Esophagus (tissue), 2 donors: ENCODE measurements around the gene LIN52. TPM values are rescaled to one million over a fixed set of nuclear protein-coding genes. Genes with fewer than 3 reads are reported as not detected.

ENCODE experiments used
- H3K27ac ChIP-seq, 2 donors: one replicate each; pipeline ENCODE4 v1.5.1; 2013; ENCODE audit warnings: low read depth in 2 of 2, mild to moderate bottlenecking in 2 of 2, inconsistent platforms in 1 of 2, low read length in 1 of 2, moderate library complexity in 1 of 2
- H3K27me3 ChIP-seq, 2 donors: one replicate each; pipeline ENCODE4 v1.6.1; 2013; ENCODE audit warnings: low read length in 2 of 2, control low read depth in 1 of 2, mild to moderate bottlenecking in 1 of 2; ENCODE audit not compliant: insufficient read depth in 2 of 2, control insufficient read depth in 1 of 2
- H3K36me3 ChIP-seq, 2 donors: one replicate each; pipeline ENCODE4 v1.6.1; 2013; ENCODE audit warnings: low read length in 1 of 2; ENCODE audit not compliant: control insufficient read depth in 2 of 2, insufficient read depth in 2 of 2
- H3K4me1 ChIP-seq, 2 donors: one replicate each; pipeline ENCODE4 v1.6.1; 2013; ENCODE audit warnings: low read length in 1 of 2; ENCODE audit not compliant: control insufficient read depth in 2 of 2, insufficient read depth in 2 of 2
- H3K4me3 ChIP-seq, 2 donors: one replicate each; pipeline ENCODE4 v1.5.1; 2013; ENCODE audit warnings: low read length in 2 of 2, mild to moderate bottlenecking in 2 of 2, low read depth in 1 of 2, moderate library complexity in 1 of 2
- H3K9me3 ChIP-seq, 2 donors: one replicate each; pipeline ENCODE4 v1.6.1; 2013; ENCODE audit warnings: mild to moderate bottlenecking in 2 of 2, low read depth in 1 of 2, low read length in 1 of 2, moderate library complexity in 1 of 2; ENCODE audit not compliant: control insufficient read depth in 2 of 2, insufficient read depth in 1 of 2
- WGBS, 2 donors: extraction: QIAGEN DNeasy Blood & Tissue Kit; methylation state at CpG; one replicate each; pipeline ENCODE4 v1.1.7; 2013; 5-methylcytosine and 5-hydroxymethylcytosine counted together
- polyA plus RNA-seq, 2 donors: library from polyadenylated mRNA; stranded (reverse); fragments of 200-250 nt; gene quantifications; one replicate each; pipeline ENCODE4 v1.2.3, GENCODE V29; 2013
- donor health status: healthy with polysubstance abuse.
- donor health status: Bipolar disorder and iron deficiency.

Gene LIN52
- polyA plus RNA-seq, 2 donors, result 2.8 to 3.0 TPM

GRCh38 chr14:74135426-74135825 lies 50.7 kb downstream of the LIN52 start:
- no peak overlapping the region for H3K27ac ChIP-seq
- no peaks in the 10 kb centered on the region for H3K4me1 ChIP-seq
- WGBS, 2 donors, result 84 to 92% methylated on average over 1 of the region's 1 CpG
- no peaks in the 10 kb centered on the region for H3K27me3 ChIP-seq
- no peaks in the 10 kb centered on the region for H3K36me3 ChIP-seq
- H3K4me3 ChIP-seq, result no peak overlapping the region
- H3K9me3 ChIP-seq, result no peaks in the 10 kb centered on the region

- no peak overlapping the region for H3K4me3 ChIP-seq
- no peaks in the 10 kb centered on the region for H3K4me1 ChIP-seq
- no peaks in the 10 kb centered on the region for H3K27me3 ChIP-seq
- H3K36me3 ChIP-seq, result no peaks in the 10 kb centered on the region
- no peaks in the 10 kb centered on the region for H3K9me3 ChIP-seq
- no peak overlapping the region for H3K27ac ChIP-seq
- 49 to 52% methylated on average over 8 of the region's 8 CpGs for WGBS, 2 donors
These were observed 55.7 kb downstream of the LIN52 start for GRCh38 chr14:74140374-74140850.

- no peak overlapping the region for H3K27ac ChIP-seq
- no peak overlapping the region for H3K4me3 ChIP-seq
- no peaks in the 10 kb centered on the region for H3K4me1 ChIP-seq
- no peaks in the 10 kb centered on the region for H3K36me3 ChIP-seq
- H3K27me3 ChIP-seq, result no peaks in the 10 kb centered on the region
- 66 to 70% methylated on average over 3 of the region's 3 CpGs for WGBS, 2 donors
- H3K9me3 ChIP-seq, result no peaks in the 10 kb centered on the region
These were observed 56.9 kb downstream of the LIN52 start for GRCh38 chr14:74141703-74142102.

- no peaks in the 10 kb centered on the region for H3K4me1 ChIP-seq
- no peaks in the 10 kb centered on the region for H3K36me3 ChIP-seq
- H3K9me3 ChIP-seq, result no peaks in the 10 kb centered on the region
- 78 to 92% methylated on average over 4 of the region's 4 CpGs for WGBS, 2 donors
- no peak overlapping the region for H3K27ac ChIP-seq
- no peak overlapping the region for H3K4me3 ChIP-seq
- H3K27me3 ChIP-seq, result no peaks in the 10 kb centered on the region
These were observed 57.8 kb downstream of the LIN52 start for GRCh38 chr14:74142523-74142922.

GRCh38 chr14:74144789-74145188 lies 60.0 kb downstream of the LIN52 start:
- Histone ChIP-seq H3K9me3 (no peaks in the 10 kb centered on the region), H3K36me3 (no peaks in the 10 kb centered on the region), H3K4me3 (no peak overlapping the region), H3K4me1 (no peaks in the 10 kb centered on the region), H3K27me3 (no peaks in the 10 kb centered on the region), H3K27ac (no peak overlapping the region)
- WGBS, 2 donors, result 79 to 87% methylated on average over 3 of the region's 3 CpGs

GRCh38 chr14:74147571-74147970 lies 62.8 kb downstream of the LIN52 start:
- no peaks in the 10 kb centered on the region for H3K9me3 ChIP-seq

GRCh38 chr14:74148705-74149104 lies 63.9 kb downstream of the LIN52 start:
- 95 to 98% methylated on average over 2 of the region's 2 CpGs for WGBS, 2 donors
- H3K27ac ChIP-seq, result no peak overlapping the region
- H3K4me1 ChIP-seq, result no peaks in the 10 kb centered on the region

More at GRCh38 chr14:74147571-74147970, 62.8 kb downstream of the LIN52 start:
- Histone ChIP-seq H3K27me3 (no peaks in the 10 kb centered on the region), H3K36me3 (no peaks in the 10 kb centered on the region), H3K4me1 (no peaks in the 10 kb centered on the region), H3K4me3 (no peak overlapping the region), H3K27ac (no peak overlapping the region)
- WGBS, 2 donors, result 95 to 96% methylated on average over 1 of the region's 1 CpG

GRCh38 chr14:74155287-74155686 lies 70.5 kb downstream of the LIN52 start:
- Histone ChIP-seq H3K27ac (no peak overlapping the region), H3K36me3 (no peaks in the 10 kb centered on the region)

More at GRCh38 chr14:74148705-74149104, 63.9 kb downstream of the LIN52 start:
- H3K4me3 ChIP-seq, result no peak overlapping the region
- H3K36me3 ChIP-seq, result no peaks in the 10 kb centered on the region
- H3K27me3 ChIP-seq, result no peaks in the 10 kb centered on the region
- no peaks in the 10 kb centered on the region for H3K9me3 ChIP-seq

GRCh38 chr14:74155749-74156148 lies 71.0 kb downstream of the LIN52 start:
- 65 to 85% methylated on average over 1 of the region's 1 CpG for WGBS, 2 donors
- Histone ChIP-seq H3K36me3 (no peaks in the 10 kb centered on the region), H3K27me3 (no peaks in the 10 kb centered on the region), H3K4me3 (no peak overlapping the region), H3K9me3 (no peaks in the 10 kb centered on the region), H3K27ac (no peak overlapping the region), H3K4me1 (no peaks in the 10 kb centered on the region)

More at GRCh38 chr14:74155287-74155686, 70.5 kb downstream of the LIN52 start:
- H3K9me3 ChIP-seq, result no peaks in the 10 kb centered on the region
- WGBS, 2 donors, result 78 to 86% methylated on average over 6 of the region's 6 CpGs
- no peaks in the 10 kb centered on the region for H3K4me1 ChIP-seq
- H3K27me3 ChIP-seq, result no peaks in the 10 kb centered on the region
- H3K4me3 ChIP-seq, result no peak overlapping the region

- no peaks in the 10 kb centered on the region for H3K27me3 ChIP-seq
- 87 to 98% methylated on average over 2 of the region's 2 CpGs for WGBS, 2 donors
- no peaks in the 10 kb centered on the region for H3K4me1 ChIP-seq
- no peaks in the 10 kb centered on the region for H3K36me3 ChIP-seq
- no peaks in the 10 kb centered on the region for H3K9me3 ChIP-seq
- H3K4me3 ChIP-seq, result no peak overlapping the region
- no peak overlapping the region for H3K27ac ChIP-seq
These were observed 76.0 kb downstream of the LIN52 start for GRCh38 chr14:74160763-74161162.
